Kidney (tissue), 14 donors: Measurements from ENCODE around the gene IDNK. TPM values are rescaled to one million over a fixed set of nuclear protein-coding genes. Genes with fewer than 3 reads are reported as not detected.

Source experiments
- DNase-seq, 5 donors: peaks; one replicate each; pipeline ENCODE4 v3.0.0-alpha.2; 2013 to 2020
- FAIRE-seq: peaks from 2 replicates; lab custom pipeline; 2012; peaks lifted over from hg19 to GRCh38; lab: Jason Lieb, UNC
- H3K27ac ChIP-seq, 2 donors: one replicate each; pipeline ENCODE4 v1.7.0; 2013; ENCODE audit warnings: low read depth in 2 of 2, low read length in 2 of 2, inconsistent platforms in 1 of 2
- H3K27me3 ChIP-seq: one replicate; pipeline ENCODE4 v1.7.1; 2013; ENCODE audit warnings: low read length, inconsistent platforms; ENCODE audit not compliant: control insufficient read depth, insufficient read depth
- H3K36me3 ChIP-seq, 3 donors: one replicate each; pipeline versions ENCODE4 v1.7.0 to v1.7.1; 2013; ENCODE audit warnings: low read length in 3 of 3, control low read depth in 1 of 3, inconsistent platforms in 1 of 3; ENCODE audit not compliant: insufficient read depth in 3 of 3, control insufficient read depth in 2 of 3
- H3K4me1 ChIP-seq, 3 donors: one replicate each; pipeline versions ENCODE4 v1.7.0 to v1.7.1; 2013; ENCODE audit warnings: low read length in 3 of 3, inconsistent platforms in 1 of 3, low read depth in 1 of 3; ENCODE audit not compliant: control insufficient read depth in 2 of 3, insufficient read depth in 2 of 3
- H3K4me3 ChIP-seq, 3 donors: one replicate each; pipeline versions ENCODE4 v1.7.0 to v1.8.1; 2013; ENCODE audit warnings: low read length in 3 of 3, control low read depth in 1 of 3, inconsistent platforms in 1 of 3
- H3K9ac ChIP-seq, 3 donors: one replicate each; pipeline versions ENCODE4 v1.7.0 to v1.7.1; 2013; ENCODE audit warnings: low read length in 3 of 3, control low read depth in 1 of 3, inconsistent platforms in 1 of 3
- H3K9me3 ChIP-seq, 3 donors: one replicate each; pipeline versions ENCODE4 v1.7.0 to v1.7.1; 2013; ENCODE audit warnings: low read length in 3 of 3, control low read depth in 1 of 3, inconsistent platforms in 1 of 3; ENCODE audit not compliant: control insufficient read depth in 2 of 3, insufficient read depth in 1 of 3
- intact Hi-C: fragments of 100-400 bp; cut with DNase I; formaldehyde crosslinking; loops from one replicate; pipeline ENCODE4 v1.11.1; 2022
- polyA plus RNA-seq: library from polyadenylated mRNA; stranded (reverse); fragments of 350-450 nt; fragmentation: Illumina TruSeq; extraction: RNeasy Lipid Tissue Mini Kit (QIAGEN cat#74804); gene quantifications from one replicate; pipeline ENCODE4 v1.2.3, GENCODE V29; 2014; ENCODE audit warnings: low read depth, low replicate concordance; ENCODE audit not compliant: insufficient read depth
- total RNA-seq: library from RNA; stranded (reverse); fragmentation: NEBNext Ultra II Directional; extraction: Animal tissue kit (Norgen Biotek cat#: 25700); gene quantifications from one replicate; pipeline ENCODE4 v1.2.1, GENCODE V29; 2021
- TF ChIP-seq, protein P1 (sequence below): IDR thresholded peaks from 3 replicates; pipeline ENCODE4 v1.5.1; 2012; ENCODE audit warnings: mild to moderate bottlenecking, moderate library complexity, borderline replicate concordance; ENCODE audit not compliant: insufficient read depth; ENCODE audit errors: extremely low read depth
- donor health status: control.
- donor health status: control.
- donor health status: control.
- donor health status: control.
- donor health status: control.
- donor health status: DM: yes; HTN: yes; CAD: no.
- donor health status: Normal renal cell carcinoma (clear cell type).

Gene IDNK
- total and polyA plus RNA-seq, 2 donors from 2014 or later, result 7.4 to 39.2 TPM

DNA sequence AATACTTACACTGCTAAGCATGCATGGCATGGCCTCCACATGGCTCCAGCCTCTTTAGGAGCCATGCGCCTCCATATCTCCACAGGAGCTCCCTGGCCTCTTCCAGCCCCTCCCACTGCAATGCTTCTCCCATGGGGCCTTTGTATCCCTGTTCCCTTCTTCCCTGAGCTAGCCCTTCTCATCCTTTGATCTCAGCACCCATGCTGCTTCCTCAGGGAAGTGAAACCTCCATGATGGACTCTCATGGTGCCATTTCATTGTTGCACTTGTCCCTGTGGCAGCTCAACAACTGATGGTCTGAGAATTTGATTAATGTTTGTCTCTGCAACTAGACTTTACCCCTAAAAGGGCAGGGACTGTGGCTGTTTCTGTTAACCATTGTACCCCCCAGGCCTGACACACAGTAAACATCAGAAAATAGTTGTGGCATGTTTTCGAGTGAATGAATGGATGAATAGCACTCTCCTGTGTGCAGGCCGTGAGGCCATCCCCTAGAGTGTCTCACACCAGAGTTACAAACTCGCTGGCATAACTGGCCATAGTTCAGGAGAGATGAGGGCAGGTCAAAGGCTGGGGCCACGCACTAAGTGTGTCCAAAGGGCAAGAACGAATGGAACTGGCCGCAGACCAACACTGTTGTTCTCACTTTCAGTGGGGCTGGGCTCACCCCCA lies 6.6 kb downstream of the IDNK start:
- no peaks in the 10 kb centered on the region for H3K9me3 ChIP-seq
- H3K36me3 ChIP-seq, result no peaks in the 10 kb centered on the region
- DNase-seq (peak in 1 of 5 donors; percentile 15), FAIRE-seq (no peak)
- peak overlapping the region in 1 of 2 donors; percentile 36 for H3K27ac ChIP-seq
- intact Hi-C loops, result loop anchor here (10.0 kb wide), 1 partner anchor 285 kb away; no protein-coding TSS in a partner anchor
- H3K9ac ChIP-seq, result no peak overlapping the region
- H3K27me3 ChIP-seq, result no peaks in the 10 kb centered on the region
- H3K4me1 ChIP-seq, result peaks cover 0 to 7% (median 0%) of the 10 kb centered on the region in 3 donors
- no peak overlapping the region for H3K4me3 ChIP-seq
- TF ChIP-seq, protein P1, sequence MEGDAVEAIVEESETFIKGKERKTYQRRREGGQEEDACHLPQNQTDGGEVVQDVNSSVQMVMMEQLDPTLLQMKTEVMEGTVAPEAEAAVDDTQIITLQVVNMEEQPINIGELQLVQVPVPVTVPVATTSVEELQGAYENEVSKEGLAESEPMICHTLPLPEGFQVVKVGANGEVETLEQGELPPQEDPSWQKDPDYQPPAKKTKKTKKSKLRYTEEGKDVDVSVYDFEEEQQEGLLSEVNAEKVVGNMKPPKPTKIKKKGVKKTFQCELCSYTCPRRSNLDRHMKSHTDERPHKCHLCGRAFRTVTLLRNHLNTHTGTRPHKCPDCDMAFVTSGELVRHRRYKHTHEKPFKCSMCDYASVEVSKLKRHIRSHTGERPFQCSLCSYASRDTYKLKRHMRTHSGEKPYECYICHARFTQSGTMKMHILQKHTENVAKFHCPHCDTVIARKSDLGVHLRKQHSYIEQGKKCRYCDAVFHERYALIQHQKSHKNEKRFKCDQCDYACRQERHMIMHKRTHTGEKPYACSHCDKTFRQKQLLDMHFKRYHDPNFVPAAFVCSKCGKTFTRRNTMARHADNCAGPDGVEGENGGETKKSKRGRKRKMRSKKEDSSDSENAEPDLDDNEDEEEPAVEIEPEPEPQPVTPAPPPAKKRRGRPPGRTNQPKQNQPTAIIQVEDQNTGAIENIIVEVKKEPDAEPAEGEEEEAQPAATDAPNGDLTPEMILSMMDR, result no peak

DNA sequence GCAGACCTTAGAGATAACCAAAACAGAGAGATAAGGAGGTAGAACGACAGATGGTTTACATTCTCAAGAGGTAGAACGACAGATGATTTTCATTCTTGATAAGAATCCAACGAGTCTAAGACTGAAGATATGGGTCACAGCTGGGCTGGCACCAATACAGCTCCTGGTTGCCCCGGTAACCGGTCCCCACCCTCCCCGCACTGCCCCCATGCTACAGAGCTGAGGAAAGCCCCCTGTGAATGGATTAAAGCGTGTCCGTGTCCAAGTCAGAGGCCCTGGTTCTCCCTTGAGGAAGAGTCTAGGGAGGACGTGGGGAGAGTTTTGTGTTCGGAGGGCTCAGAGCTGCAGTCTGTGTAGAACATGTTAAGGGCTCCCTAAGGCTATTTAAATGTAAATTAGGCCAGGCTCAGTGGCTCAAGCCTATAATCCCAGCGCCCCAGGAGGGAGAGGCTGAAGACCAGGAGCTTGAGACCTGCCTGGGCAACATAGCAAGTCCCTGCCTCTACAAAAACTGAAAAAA lies 8.1 kb downstream of the IDNK start:
- TF ChIP-seq, protein P1, result no peak
- FAIRE-seq (no peak), DNase-seq (peak in 2 of 5 donors; percentile 22 to 23)
- H3K4me3 ChIP-seq, result no peak overlapping the region
- H3K27ac ChIP-seq, result no peak overlapping the region
- H3K27me3 ChIP-seq, result no peaks in the 10 kb centered on the region
- peaks cover 0 to 7% (median 0%) of the 10 kb centered on the region in 3 donors for H3K4me1 ChIP-seq
- no peaks in the 10 kb centered on the region for H3K36me3 ChIP-seq
- H3K9me3 ChIP-seq, result no peaks in the 10 kb centered on the region
- intact Hi-C loops, result no loop called here
- no peak overlapping the region for H3K9ac ChIP-seq

DNA sequence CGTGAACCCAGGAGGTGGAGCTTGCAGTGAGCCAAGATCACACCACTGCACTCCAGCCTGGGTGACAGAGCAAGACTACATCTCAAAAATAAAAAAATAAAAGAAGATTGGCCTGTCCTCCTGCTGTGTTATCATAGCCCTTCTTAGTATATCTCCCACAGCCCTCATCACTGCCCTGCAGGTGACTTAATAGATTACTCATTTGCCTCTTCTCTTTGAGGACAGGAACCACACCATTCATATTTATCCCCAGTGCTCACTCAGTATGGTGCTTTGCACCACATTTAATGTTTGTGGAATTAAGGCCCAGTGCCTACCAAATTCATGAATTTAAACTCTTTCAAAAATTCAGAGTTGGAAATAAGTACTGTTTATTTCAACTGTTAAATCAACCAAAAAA lies 10.3 kb downstream of the IDNK start:
- TF ChIP-seq, protein P1, result no peak

More for the DNA sequence above, 10.3 kb downstream of the IDNK start:
- H3K27ac ChIP-seq, result no peak overlapping the region
- intact Hi-C loops, result no loop called here
- FAIRE-seq, result no peak
- DNase-seq, result no peak
- H3K36me3 ChIP-seq, result no peaks in the 10 kb centered on the region
- H3K9me3 ChIP-seq, result no peaks in the 10 kb centered on the region
- H3K4me3 ChIP-seq, result no peak overlapping the region
- H3K4me1 ChIP-seq, result peaks cover 0 to 7% (median 0%) of the 10 kb centered on the region in 3 donors
- no peak overlapping the region for H3K9ac ChIP-seq
- H3K27me3 ChIP-seq, result no peaks in the 10 kb centered on the region
